CD14-positive monocyte (primary cell): ENCODE measurements around the gene AP4B1. TPM values are rescaled to one million over a fixed set of nuclear protein-coding genes. Genes with fewer than 3 reads are reported as not detected.

Experiments
- DNase-seq, 3 donors: peaks; one replicate each; pipeline ENCODE4 v3.0.0-alpha.2; 2011 to 2022
- H2AFZ ChIP-seq: 2 replicates; pipeline ENCODE4 v1.6.0; 2012; ENCODE audit warnings: mild to moderate bottlenecking, low read depth, low read length, inconsistent platforms; ENCODE audit not compliant: insufficient read depth, poor library complexity, severe bottlenecking
- H3K27ac ChIP-seq, 2 donors: 1 replicate in 1 of 2; 2 replicates in 1 of 2; pipeline ENCODE4 v1.5.1; 2012 to 2013; ENCODE audit warnings: low read length in 2 of 2, control low read depth in 1 of 2, inconsistent platforms in 1 of 2, low read depth in 1 of 2, mild to moderate bottlenecking in 1 of 2
- H3K27me3 ChIP-seq, 2 donors: one replicate each; pipeline versions ENCODE4 v1.6.0 to v1.6.1; 2011 to 2013; ENCODE audit warnings: low read length in 2 of 2; ENCODE audit not compliant: control insufficient read depth in 2 of 2, insufficient read depth in 2 of 2
- H3K36me3 ChIP-seq, 2 donors: replicated peaks in 1 of 2; 1 replicate in 1 of 2; 2 replicates in 1 of 2; pipeline versions ENCODE4 v1.5.1 to v1.6.1; 2012 to 2013; ENCODE audit warnings: low read length in 2 of 2, control low read depth in 1 of 2, inconsistent platforms in 1 of 2, mild to moderate bottlenecking in 1 of 2; ENCODE audit not compliant: insufficient read depth in 2 of 2, control insufficient read depth in 1 of 2
- H3K4me1 ChIP-seq, 2 donors: 1 replicate in 1 of 2; 2 replicates in 1 of 2; pipeline versions ENCODE4 v1.5.1 to v1.6.1; 2012 to 2013; ENCODE audit warnings: low read length in 2 of 2, control low read depth in 1 of 2, inconsistent platforms in 1 of 2, mild to moderate bottlenecking in 1 of 2, moderate library complexity in 1 of 2; ENCODE audit not compliant: insufficient read depth in 2 of 2, control insufficient read depth in 1 of 2
- H3K4me2 ChIP-seq: replicated peaks from 2 replicates; pipeline ENCODE3; 2012; ENCODE audit warnings: low read length, moderate library complexity, mild to moderate bottlenecking; ENCODE audit not compliant: poor library complexity, severe bottlenecking; ENCODE audit errors: extremely low read depth
- H3K4me3 ChIP-seq, 3 experiments: fragments of 200-600 bp in 1 of 3; sonication (generic) in 1 of 3; replicated peaks in 1 of 3; 1 replicate in 2 of 3; 2 replicates in 1 of 3; pipeline ENCODE4 v1.5.1; 2011 to 2013; ENCODE audit warnings: low read length in 3 of 3, mild to moderate bottlenecking in 3 of 3, control low read depth in 2 of 3, low read depth in 2 of 3, inconsistent platforms in 1 of 3, moderate library complexity in 1 of 3
- H3K79me2 ChIP-seq: 2 replicates; pipeline ENCODE4 v1.6.0; 2012; ENCODE audit warnings: mild to moderate bottlenecking, control low read depth, inconsistent platforms, low read length, moderate library complexity; ENCODE audit not compliant: insufficient read depth
- H3K9ac ChIP-seq: 2 replicates; pipeline ENCODE4 v1.6.0; 2017; ENCODE audit warnings: low read length, mild to moderate bottlenecking; ENCODE audit not compliant: insufficient read depth, poor library complexity, severe bottlenecking
- H3K9me3 ChIP-seq, 2 donors: replicated peaks in 1 of 2; 1 replicate in 1 of 2; 2 replicates in 1 of 2; pipeline versions ENCODE4 v1.5.1 to v1.6.1; 2012 to 2013; ENCODE audit warnings: low read length in 2 of 2, control low read depth in 1 of 2; ENCODE audit not compliant: control insufficient read depth in 1 of 2, insufficient read depth in 1 of 2
- H4K20me1 ChIP-seq: 2 replicates; pipeline ENCODE4 v1.6.0; 2012; ENCODE audit warnings: mild to moderate bottlenecking, low read length, control low read depth, moderate library complexity; ENCODE audit not compliant: insufficient read depth
- H3K27ac Mint-ChIP-seq, 7 donors: one replicate each; pipeline ENCODE4 v1.8.0; 2020; ENCODE audit warnings: mild to moderate bottlenecking in 7 of 7, mixed read lengths in 7 of 7, moderate library complexity in 6 of 7, inconsistent platforms in 2 of 7
- H3K27me3 Mint-ChIP-seq, 3 donors: one replicate each; pipeline ENCODE4 v1.8.0; 2021 to 2022; ENCODE audit warnings: low read depth in 3 of 3, mild to moderate bottlenecking in 3 of 3, mixed read lengths in 3 of 3, moderate library complexity in 3 of 3, inconsistent platforms in 1 of 3
- H3K36me3 Mint-ChIP-seq, 2 donors: one replicate each; pipeline ENCODE4 v1.8.0; 2020; ENCODE audit warnings: mixed read lengths in 2 of 2, inconsistent platforms in 1 of 2, mild to moderate bottlenecking in 1 of 2
- H3K4me1 Mint-ChIP-seq: one replicate; pipeline ENCODE4 v1.8.0; 2020; ENCODE audit warnings: mild to moderate bottlenecking, mixed read lengths
- H3K4me3 Mint-ChIP-seq, 2 donors: one replicate each; pipeline ENCODE4 v1.8.0; 2020; ENCODE audit warnings: mild to moderate bottlenecking in 2 of 2, mixed read lengths in 2 of 2, moderate library complexity in 1 of 2
- H3K9me3 Mint-ChIP-seq, 7 donors: one replicate each; pipeline ENCODE4 v1.8.0; 2020 to 2022; ENCODE audit warnings: mixed read lengths in 7 of 7, mild to moderate bottlenecking in 6 of 7, moderate library complexity in 6 of 7, inconsistent platforms in 2 of 7
- CTCF ChIP-seq: fragments of 200-600 bp; IDR thresholded peaks from one replicate; pipeline ENCODE4 v1.8.0; 2022; ENCODE audit warnings: antibody characterized with exemption, mild to moderate bottlenecking
- WGBS: methylation state at CpG from one replicate; pipeline ENCODE4 v1.1.5; 2013; ENCODE audit warnings: missing lambda C conversion rate; ENCODE audit not compliant: insufficient coverage; 5-methylcytosine and 5-hydroxymethylcytosine counted together
- intact Hi-C, 2 donors: fragments of 100-400 bp; cut with micrococcal nuclease; formaldehyde crosslinking; loops; one replicate each; pipeline versions ENCODE4 v1.15.0 to v1.15.1; 2023
- polyA plus RNA-seq, 3 donors: library from polyadenylated mRNA; depleted of rRNA in 1 of 3; unstranded in 2 of 3; stranded (reverse) in 1 of 3; fragments of 300-500 nt in 2 of 3; fragments of >200 nt in 1 of 3; fragmentation: Illumina TruSeq in 2 of 3; gene quantifications; 1 replicate in 2 of 3; 2 replicates in 1 of 3; pipeline ENCODE4 v1.2.3, GENCODE V29; 2012 to 2021

Gene AP4B1
- polyA plus RNA-seq, 3 donors, result 3.5 to 46.3 (median 6.1) TPM

GRCh38 chr1:113917400-113918082 is 12.9 kb upstream of the AP4B1 start:
- Mint-ChIP-seq H3K27ac (peak overlapping the region in 2 of 7 donors; percentile 62 to 78), H3K27me3 (peaks cover 0 to 3% (median 0%) of the 10 kb centered on the region in 3 donors), H3K4me1 (peaks cover 8% of the 10 kb centered on the region), H3K4me3 (no peak overlapping the region), H3K36me3 (peaks cover 13 to 24% of the 10 kb centered on the region in 2 donors), H3K9me3 (peaks cover 0 to 3% (median 0%) of the 10 kb centered on the region in 7 donors)
- no peaks in the 10 kb centered on the region for H3K9me3 ChIP-seq
- DNase-seq, result peak in 1 of 3 donors; percentile 39
- no peak overlapping the region for H3K27ac ChIP-seq
- H3K79me2 ChIP-seq, result peaks cover 14% of the 10 kb centered on the region
- H3K36me3 ChIP-seq, result peaks cover 4 to 10% of the 10 kb centered on the region in 2 donors
- no peak overlapping the region for H3K4me2 ChIP-seq
- WGBS, result 94% methylated on average over 2 of the region's 2 CpGs
- no peak overlapping the region for H3K9ac ChIP-seq
- H3K4me1 ChIP-seq, result peaks cover 0 to under 1% of the 10 kb centered on the region in 2 donors
- H4K20me1 ChIP-seq, result no peaks in the 10 kb centered on the region
- H2AFZ ChIP-seq, result no peak overlapping the region
- intact Hi-C loops, result no loop called here
- no peak for TF ChIP-seq CTCF
- no peak overlapping the region for H3K4me3 ChIP-seq
- H3K27me3 ChIP-seq, result no peaks in the 10 kb centered on the region

GRCh38 chr1:113916974-113917373 is 12.4 kb upstream of the AP4B1 start:
- TF ChIP-seq CTCF, result no peak
- H3K27me3 Mint-ChIP-seq, result peaks cover 0 to 3% (median 0%) of the 10 kb centered on the region in 3 donors
- peaks cover 17 to 30% of the 10 kb centered on the region in 2 donors for H3K36me3 Mint-ChIP-seq

More at GRCh38 chr1:113916974-113917373, 12.4 kb upstream of the AP4B1 start:
- WGBS, result 98% methylated on average over 5 of the region's 5 CpGs
- peaks cover 8% of the 10 kb centered on the region for H3K4me1 Mint-ChIP-seq
- Histone ChIP-seq H2AFZ (no peak overlapping the region), H3K79me2 (peaks cover 19% of the 10 kb centered on the region), H3K9me3 (no peaks in the 10 kb centered on the region), H3K27me3 (no peaks in the 10 kb centered on the region), H3K4me3 (no peak overlapping the region), H3K4me2 (no peak overlapping the region), H3K4me1 (no peaks in the 10 kb centered on the region), H3K36me3 (peaks cover 10 to 16% of the 10 kb centered on the region in 2 donors), H4K20me1 (no peaks in the 10 kb centered on the region), H3K9ac (no peak overlapping the region), H3K27ac (no peak overlapping the region)
- peak overlapping the region in 2 of 7 donors; percentile 62 to 78 for H3K27ac Mint-ChIP-seq
- intact Hi-C loops, result no loop called here
- DNase-seq, result no peak
- H3K4me3 Mint-ChIP-seq, result no peak overlapping the region
- H3K9me3 Mint-ChIP-seq, result peaks cover 0 to 3% (median 0%) of the 10 kb centered on the region in 7 donors
